ENCODE results near the gene RPS6KA4.
A peak's percentile ranks its signal among the peaks of the same experiment; 100 is the strongest.

RPS6KA4 gene

DNA sequence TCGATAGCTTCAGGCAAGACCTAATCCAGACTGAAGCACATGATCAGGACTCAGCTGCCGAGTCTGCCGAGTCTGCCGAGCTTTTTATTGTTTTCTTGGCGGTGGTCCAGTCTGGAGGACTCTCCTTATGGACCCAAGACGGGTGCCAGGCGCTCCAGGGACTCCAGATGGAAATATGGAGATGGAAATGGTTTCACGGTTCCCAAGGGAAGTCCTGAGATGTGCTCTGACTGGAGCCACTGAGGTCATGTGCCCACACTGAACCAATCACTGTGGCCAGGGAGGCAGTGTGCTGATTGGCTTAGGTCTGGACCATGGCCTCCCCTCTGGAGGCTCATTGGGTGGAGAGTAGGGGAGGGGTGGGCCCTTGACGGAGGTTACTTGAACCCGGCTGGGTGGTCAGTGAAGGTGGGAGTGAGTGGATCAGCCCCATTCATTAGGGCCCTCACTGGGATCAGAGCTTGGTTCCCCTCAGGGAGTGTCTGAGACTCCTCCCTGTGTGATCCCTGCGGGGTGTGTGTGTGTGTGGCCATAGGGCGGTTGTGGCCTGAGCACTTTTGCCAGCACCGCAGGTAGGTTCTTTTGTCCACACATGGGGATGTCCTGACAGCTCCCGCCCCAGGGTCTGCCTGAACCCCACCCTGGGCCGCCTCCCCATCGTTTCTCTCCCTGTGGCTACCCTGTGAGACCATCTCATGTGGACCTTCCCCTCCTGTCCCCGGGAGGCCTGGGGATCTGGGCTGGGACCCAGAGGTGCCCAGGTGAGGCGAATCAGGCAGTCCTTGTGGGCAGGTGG, 14.0 kb downstream of the RPS6KA4 start:
- Histone ChIP-seq H3K4me1 (peaks cover 6% of the 10 kb centered on the region), H3K4me3 (ENCODE audit: low read depth, low read length) (peak overlapping the region; percentile 66), H3K36me3 (no peaks in the 10 kb centered on the region), H3K27me3 (no peaks in the 10 kb centered on the region), H3K9me3 (no peaks in the 10 kb centered on the region)
- TF ChIP-seq, protein P1, sequence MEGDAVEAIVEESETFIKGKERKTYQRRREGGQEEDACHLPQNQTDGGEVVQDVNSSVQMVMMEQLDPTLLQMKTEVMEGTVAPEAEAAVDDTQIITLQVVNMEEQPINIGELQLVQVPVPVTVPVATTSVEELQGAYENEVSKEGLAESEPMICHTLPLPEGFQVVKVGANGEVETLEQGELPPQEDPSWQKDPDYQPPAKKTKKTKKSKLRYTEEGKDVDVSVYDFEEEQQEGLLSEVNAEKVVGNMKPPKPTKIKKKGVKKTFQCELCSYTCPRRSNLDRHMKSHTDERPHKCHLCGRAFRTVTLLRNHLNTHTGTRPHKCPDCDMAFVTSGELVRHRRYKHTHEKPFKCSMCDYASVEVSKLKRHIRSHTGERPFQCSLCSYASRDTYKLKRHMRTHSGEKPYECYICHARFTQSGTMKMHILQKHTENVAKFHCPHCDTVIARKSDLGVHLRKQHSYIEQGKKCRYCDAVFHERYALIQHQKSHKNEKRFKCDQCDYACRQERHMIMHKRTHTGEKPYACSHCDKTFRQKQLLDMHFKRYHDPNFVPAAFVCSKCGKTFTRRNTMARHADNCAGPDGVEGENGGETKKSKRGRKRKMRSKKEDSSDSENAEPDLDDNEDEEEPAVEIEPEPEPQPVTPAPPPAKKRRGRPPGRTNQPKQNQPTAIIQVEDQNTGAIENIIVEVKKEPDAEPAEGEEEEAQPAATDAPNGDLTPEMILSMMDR (IDR thresholded peaks at IDR 0.05; ENCODE audit: low read depth, low read length), result no peak
- DNase-seq, result peak; percentile 90

GRCh38 chr11:64373598-64373974, 14.6 kb downstream of the RPS6KA4 start:
- DNase-seq, result no peak
- peak overlapping the region; percentile 66 for H3K4me3 ChIP-seq (ENCODE audit: low read depth, low read length)
- TF ChIP-seq, protein P1 (IDR thresholded peaks at IDR 0.05; ENCODE audit: low read depth, low read length), result no peak
- H3K4me1 ChIP-seq, result peaks cover 9% of the 10 kb centered on the region
- H3K36me3 ChIP-seq, result no peaks in the 10 kb centered on the region
- H3K27me3 ChIP-seq, result no peaks in the 10 kb centered on the region
- H3K9me3 ChIP-seq, result no peaks in the 10 kb centered on the region

GRCh38 chr11:64376071-64376470, 17.1 kb downstream of the RPS6KA4 start:
- H3K4me1 ChIP-seq, result peaks cover 9% of the 10 kb centered on the region
- no peak overlapping the region for H3K4me3 ChIP-seq (ENCODE audit: low read depth, low read length)
- DNase-seq, result no peak
- no peaks in the 10 kb centered on the region for H3K36me3 ChIP-seq
- no peaks in the 10 kb centered on the region for H3K9me3 ChIP-seq
- TF ChIP-seq, protein P1 (IDR thresholded peaks at IDR 0.05; ENCODE audit: low read depth, low read length), result no peak
- H3K27me3 ChIP-seq, result no peaks in the 10 kb centered on the region

- TF ChIP-seq, protein P1 (IDR thresholded peaks at IDR 0.05; ENCODE audit: low read depth, low read length), result no peak
- no peaks in the 10 kb centered on the region for H3K36me3 ChIP-seq
- DNase-seq, result no peak
- H3K4me3 ChIP-seq (ENCODE audit: low read depth, low read length), result no peak overlapping the region
- peaks cover 3% of the 10 kb centered on the region; the same call in 1 of the 2 replicates for H3K4me1 ChIP-seq
- no peaks in the 10 kb centered on the region for H3K27me3 ChIP-seq
- H3K9me3 ChIP-seq, result no peaks in the 10 kb centered on the region
Observed at GRCh38 chr11:64378335-64378880, 19.4 kb downstream of the RPS6KA4 start.

DNA sequence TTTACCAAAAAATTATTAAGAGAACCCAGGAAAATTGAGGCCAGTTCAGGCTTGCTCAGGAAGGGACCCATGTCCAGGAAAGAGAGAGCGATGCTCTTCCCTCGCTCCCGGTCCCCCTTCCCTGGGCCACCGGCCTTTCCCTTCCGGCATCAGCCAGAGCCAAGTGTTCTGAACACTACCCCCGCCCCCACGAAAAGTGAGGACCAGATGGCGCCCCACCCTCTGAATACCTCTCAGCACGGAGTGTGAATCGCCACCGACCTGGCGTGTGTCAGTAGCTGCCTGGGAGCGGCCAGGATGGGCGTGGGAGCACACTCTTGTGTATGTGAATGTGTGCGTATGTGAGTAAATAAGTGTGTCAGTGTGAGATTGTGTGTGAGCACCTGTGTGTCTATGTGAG, 20.2 kb downstream of the RPS6KA4 start:
- no peaks in the 10 kb centered on the region for H3K36me3 ChIP-seq
- peaks cover 3% of the 10 kb centered on the region; the same call in 1 of the 2 replicates for H3K4me1 ChIP-seq
- H3K9me3 ChIP-seq, result no peaks in the 10 kb centered on the region
- no peak for DNase-seq
- no peak overlapping the region for H3K4me3 ChIP-seq (ENCODE audit: low read depth, low read length)
- no peaks in the 10 kb centered on the region for H3K27me3 ChIP-seq
- TF ChIP-seq, protein P1 (IDR thresholded peaks at IDR 0.05; ENCODE audit: low read depth, low read length), result no peak
